Right lobe of liver (tissue), 4 donors: ENCODE results near the gene SCNN1B.

Source experiments
- POLR2A ChIP-seq: fragments of 450-650 bp; IDR thresholded peaks from one replicate; pipeline ENCODE4 v1.6.1; 2017; ENCODE audit warnings: antibody characterized with exemption, mild to moderate bottlenecking
- TF ChIP-seq, protein P1 (sequence below), 4 donors: fragments of 200-600 bp in 3 of 4; fragments of 450-650 bp in 1 of 4; IDR thresholded peaks; one replicate each; pipeline versions ENCODE4 v1.5.1 to v1.8.0; 2016 to 2022; ENCODE audit warnings: antibody characterized with exemption in 4 of 4, mild to moderate bottlenecking in 2 of 4
- donor health status: DM: no; HTN: no; CAD: no.
- donor health status: DM: no; HTN: no; CAD: no.
- donor health status: DM: no; HTN: yes; CAD: no.

GRCh38 chr16:23316232-23316631 is 14.1 kb downstream of the SCNN1B start:
- TF ChIP-seq, protein P1, sequence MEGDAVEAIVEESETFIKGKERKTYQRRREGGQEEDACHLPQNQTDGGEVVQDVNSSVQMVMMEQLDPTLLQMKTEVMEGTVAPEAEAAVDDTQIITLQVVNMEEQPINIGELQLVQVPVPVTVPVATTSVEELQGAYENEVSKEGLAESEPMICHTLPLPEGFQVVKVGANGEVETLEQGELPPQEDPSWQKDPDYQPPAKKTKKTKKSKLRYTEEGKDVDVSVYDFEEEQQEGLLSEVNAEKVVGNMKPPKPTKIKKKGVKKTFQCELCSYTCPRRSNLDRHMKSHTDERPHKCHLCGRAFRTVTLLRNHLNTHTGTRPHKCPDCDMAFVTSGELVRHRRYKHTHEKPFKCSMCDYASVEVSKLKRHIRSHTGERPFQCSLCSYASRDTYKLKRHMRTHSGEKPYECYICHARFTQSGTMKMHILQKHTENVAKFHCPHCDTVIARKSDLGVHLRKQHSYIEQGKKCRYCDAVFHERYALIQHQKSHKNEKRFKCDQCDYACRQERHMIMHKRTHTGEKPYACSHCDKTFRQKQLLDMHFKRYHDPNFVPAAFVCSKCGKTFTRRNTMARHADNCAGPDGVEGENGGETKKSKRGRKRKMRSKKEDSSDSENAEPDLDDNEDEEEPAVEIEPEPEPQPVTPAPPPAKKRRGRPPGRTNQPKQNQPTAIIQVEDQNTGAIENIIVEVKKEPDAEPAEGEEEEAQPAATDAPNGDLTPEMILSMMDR (IDR thresholded peaks at IDR 0.05): no peak
- TF ChIP-seq POLR2A: no peak
